ENCODE data around the gene DHRS11. TPM values are rescaled to one million over a fixed set of nuclear protein-coding genes. Genes with fewer than 3 reads are reported as not detected.

Gene DHRS11
- total RNA-seq, 2 donors from 2014 or later, result 8.0 to 8.2 TPM

GRCh38 chr17:36550491-36551417 lies 40.9 kb upstream of the DHRS11 start:
- Histone ChIP-seq H3K27me3 (replicated peaks; ENCODE audit: insufficient read depth) (no peaks in the 10 kb centered on the region), H3K27ac (no peak overlapping the region), H3K9me3 (no peaks in the 10 kb centered on the region), H3K4me1 (replicated peaks) (peaks cover 14% of the 10 kb centered on the region), H3K36me3 (no peaks in the 10 kb centered on the region), H3K4me3 (no peak overlapping the region)
- DNase-seq (ENCODE audit: low spot score), result no peak
- WGBS, result 80% methylated on average over 8 of the region's 8 CpGs
- intact Hi-C loops (cut with DNase I), result no loop called here
- TF ChIP-seq POLR2A (IDR thresholded peaks at IDR 0.05), result no peak
- TF ChIP-seq CTCF (IDR thresholded peaks at IDR 0.05), result no peak
- no peak for TF ChIP-seq POLR2AphosphoS5 (IDR thresholded peaks at IDR 0.05)

- no peak for DNase-seq (ENCODE audit: low spot score)
- Histone ChIP-seq H3K4me3 (no peak overlapping the region), H3K27me3 (replicated peaks; ENCODE audit: insufficient read depth) (no peaks in the 10 kb centered on the region), H3K27ac (no peak overlapping the region), H3K9me3 (no peaks in the 10 kb centered on the region), H3K4me1 (replicated peaks) (peaks cover 4% of the 10 kb centered on the region), H3K36me3 (peaks cover 4% of the 10 kb centered on the region in 2 donors)
- no peak for TF ChIP-seq CTCF (IDR thresholded peaks at IDR 0.05)
- no peak for TF ChIP-seq POLR2A (IDR thresholded peaks at IDR 0.05)
- no peak for TF ChIP-seq POLR2AphosphoS5 (IDR thresholded peaks at IDR 0.05)
- WGBS, result 88% methylated on average over 3 of the region's 3 CpGs
- intact Hi-C loops (cut with DNase I), result no loop called here
Measured at GRCh38 chr17:36553459-36553858, 38.2 kb upstream of the DHRS11 start.

GRCh38 chr17:36566081-36566480 lies 25.6 kb upstream of the DHRS11 start:
- no peaks in the 10 kb centered on the region for H3K9me3 ChIP-seq
- TF ChIP-seq POLR2AphosphoS5 (IDR thresholded peaks at IDR 0.05), result no peak
- TF ChIP-seq CTCF (IDR thresholded peaks at IDR 0.05), result no peak
- TF ChIP-seq POLR2A (IDR thresholded peaks at IDR 0.05), result no peak
- H3K36me3 ChIP-seq, result no peaks in the 10 kb centered on the region
- DNase-seq (ENCODE audit: low spot score), result no peak
- no peaks in the 10 kb centered on the region for H3K27me3 ChIP-seq (replicated peaks; ENCODE audit: insufficient read depth)
- intact Hi-C loops (cut with DNase I), result no loop called here
- 92% methylated on average over 4 of the region's 4 CpGs for WGBS
- no peak overlapping the region for H3K27ac ChIP-seq
- H3K4me3 ChIP-seq, result no peak overlapping the region
- no peaks in the 10 kb centered on the region for H3K4me1 ChIP-seq (replicated peaks)

GRCh38 chr17:36575028-36575427 lies 16.7 kb upstream of the DHRS11 start:
- H3K4me3 ChIP-seq, result no peak overlapping the region
- H3K36me3 ChIP-seq, result peaks cover 0 to 8% of the 10 kb centered on the region in 2 donors
- no peak overlapping the region for H3K27ac ChIP-seq
- no peaks in the 10 kb centered on the region for H3K4me1 ChIP-seq (replicated peaks)
- no peaks in the 10 kb centered on the region for H3K9me3 ChIP-seq
- intact Hi-C loops (cut with DNase I), result no loop called here
- DNase-seq (ENCODE audit: low spot score), result no peak
- WGBS, result 92% methylated on average over 12 of the region's 12 CpGs
- H3K27me3 ChIP-seq (replicated peaks; ENCODE audit: insufficient read depth), result no peaks in the 10 kb centered on the region
- TF ChIP-seq POLR2AphosphoS5 (IDR thresholded peaks at IDR 0.05), result no peak
- TF ChIP-seq POLR2A (IDR thresholded peaks at IDR 0.05), result no peak
- TF ChIP-seq CTCF (IDR thresholded peaks at IDR 0.05), result no peak

GRCh38 chr17:36576793-36577192 lies 14.9 kb upstream of the DHRS11 start:
- Histone ChIP-seq H3K36me3 (peaks cover 4 to 8% of the 10 kb centered on the region in 2 donors), H3K27me3 (replicated peaks; ENCODE audit: insufficient read depth) (no peaks in the 10 kb centered on the region), H3K9me3 (no peaks in the 10 kb centered on the region), H3K27ac (no peak overlapping the region), H3K4me3 (no peak overlapping the region), H3K4me1 (replicated peaks) (no peaks in the 10 kb centered on the region)
- TF ChIP-seq POLR2AphosphoS5 (IDR thresholded peaks at IDR 0.05), result no peak
- TF ChIP-seq POLR2A (IDR thresholded peaks at IDR 0.05), result no peak
- TF ChIP-seq CTCF (IDR thresholded peaks at IDR 0.05), result no peak
- 59% methylated on average over 2 of the region's 2 CpGs for WGBS
- intact Hi-C loops (cut with DNase I), result no loop called here
- no peak for DNase-seq (ENCODE audit: low spot score)
